ENCODE measurements around the gene ATP11C.

ATP11C gene

GRCh38 chrX:139828033-139828432 lies 104.8 kb downstream of the ATP11C start:
- H3K27me3 ChIP-seq (ENCODE audit: insufficient read depth, poor library complexity, severe bottlenecking) = no peaks in the 10 kb centered on the region
- TF ChIP-seq POLR2AphosphoS5 (IDR thresholded peaks at IDR 0.05; ENCODE audit: low read depth) (no peak), GABPA (IDR thresholded peaks at IDR 0.05; ENCODE audit: low read depth) (no peak)
- TF ChIP-seq, protein P1, sequence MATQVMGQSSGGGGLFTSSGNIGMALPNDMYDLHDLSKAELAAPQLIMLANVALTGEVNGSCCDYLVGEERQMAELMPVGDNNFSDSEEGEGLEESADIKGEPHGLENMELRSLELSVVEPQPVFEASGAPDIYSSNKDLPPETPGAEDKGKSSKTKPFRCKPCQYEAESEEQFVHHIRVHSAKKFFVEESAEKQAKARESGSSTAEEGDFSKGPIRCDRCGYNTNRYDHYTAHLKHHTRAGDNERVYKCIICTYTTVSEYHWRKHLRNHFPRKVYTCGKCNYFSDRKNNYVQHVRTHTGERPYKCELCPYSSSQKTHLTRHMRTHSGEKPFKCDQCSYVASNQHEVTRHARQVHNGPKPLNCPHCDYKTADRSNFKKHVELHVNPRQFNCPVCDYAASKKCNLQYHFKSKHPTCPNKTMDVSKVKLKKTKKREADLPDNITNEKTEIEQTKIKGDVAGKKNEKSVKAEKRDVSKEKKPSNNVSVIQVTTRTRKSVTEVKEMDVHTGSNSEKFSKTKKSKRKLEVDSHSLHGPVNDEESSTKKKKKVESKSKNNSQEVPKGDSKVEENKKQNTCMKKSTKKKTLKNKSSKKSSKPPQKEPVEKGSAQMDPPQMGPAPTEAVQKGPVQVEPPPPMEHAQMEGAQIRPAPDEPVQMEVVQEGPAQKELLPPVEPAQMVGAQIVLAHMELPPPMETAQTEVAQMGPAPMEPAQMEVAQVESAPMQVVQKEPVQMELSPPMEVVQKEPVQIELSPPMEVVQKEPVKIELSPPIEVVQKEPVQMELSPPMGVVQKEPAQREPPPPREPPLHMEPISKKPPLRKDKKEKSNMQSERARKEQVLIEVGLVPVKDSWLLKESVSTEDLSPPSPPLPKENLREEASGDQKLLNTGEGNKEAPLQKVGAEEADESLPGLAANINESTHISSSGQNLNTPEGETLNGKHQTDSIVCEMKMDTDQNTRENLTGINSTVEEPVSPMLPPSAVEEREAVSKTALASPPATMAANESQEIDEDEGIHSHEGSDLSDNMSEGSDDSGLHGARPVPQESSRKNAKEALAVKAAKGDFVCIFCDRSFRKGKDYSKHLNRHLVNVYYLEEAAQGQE (IDR thresholded peaks at IDR 0.05; ENCODE audit: insufficient replicate concordance, low read depth) = no peak
- TF ChIP-seq, protein P2, sequence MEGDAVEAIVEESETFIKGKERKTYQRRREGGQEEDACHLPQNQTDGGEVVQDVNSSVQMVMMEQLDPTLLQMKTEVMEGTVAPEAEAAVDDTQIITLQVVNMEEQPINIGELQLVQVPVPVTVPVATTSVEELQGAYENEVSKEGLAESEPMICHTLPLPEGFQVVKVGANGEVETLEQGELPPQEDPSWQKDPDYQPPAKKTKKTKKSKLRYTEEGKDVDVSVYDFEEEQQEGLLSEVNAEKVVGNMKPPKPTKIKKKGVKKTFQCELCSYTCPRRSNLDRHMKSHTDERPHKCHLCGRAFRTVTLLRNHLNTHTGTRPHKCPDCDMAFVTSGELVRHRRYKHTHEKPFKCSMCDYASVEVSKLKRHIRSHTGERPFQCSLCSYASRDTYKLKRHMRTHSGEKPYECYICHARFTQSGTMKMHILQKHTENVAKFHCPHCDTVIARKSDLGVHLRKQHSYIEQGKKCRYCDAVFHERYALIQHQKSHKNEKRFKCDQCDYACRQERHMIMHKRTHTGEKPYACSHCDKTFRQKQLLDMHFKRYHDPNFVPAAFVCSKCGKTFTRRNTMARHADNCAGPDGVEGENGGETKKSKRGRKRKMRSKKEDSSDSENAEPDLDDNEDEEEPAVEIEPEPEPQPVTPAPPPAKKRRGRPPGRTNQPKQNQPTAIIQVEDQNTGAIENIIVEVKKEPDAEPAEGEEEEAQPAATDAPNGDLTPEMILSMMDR (IDR thresholded peaks at IDR 0.05; ENCODE audit: insufficient read depth, low read length) = no peak
- H3K27ac ChIP-seq (replicated peaks) = no peak overlapping the region
- no peak for DNase-seq (ENCODE audit: low read depth in 1 of 2, low spot score in 1 of 2)
- H3K4me3 ChIP-seq (replicated peaks; ENCODE audit: insufficient read depth, low read length) = no peak overlapping the region

DNA sequence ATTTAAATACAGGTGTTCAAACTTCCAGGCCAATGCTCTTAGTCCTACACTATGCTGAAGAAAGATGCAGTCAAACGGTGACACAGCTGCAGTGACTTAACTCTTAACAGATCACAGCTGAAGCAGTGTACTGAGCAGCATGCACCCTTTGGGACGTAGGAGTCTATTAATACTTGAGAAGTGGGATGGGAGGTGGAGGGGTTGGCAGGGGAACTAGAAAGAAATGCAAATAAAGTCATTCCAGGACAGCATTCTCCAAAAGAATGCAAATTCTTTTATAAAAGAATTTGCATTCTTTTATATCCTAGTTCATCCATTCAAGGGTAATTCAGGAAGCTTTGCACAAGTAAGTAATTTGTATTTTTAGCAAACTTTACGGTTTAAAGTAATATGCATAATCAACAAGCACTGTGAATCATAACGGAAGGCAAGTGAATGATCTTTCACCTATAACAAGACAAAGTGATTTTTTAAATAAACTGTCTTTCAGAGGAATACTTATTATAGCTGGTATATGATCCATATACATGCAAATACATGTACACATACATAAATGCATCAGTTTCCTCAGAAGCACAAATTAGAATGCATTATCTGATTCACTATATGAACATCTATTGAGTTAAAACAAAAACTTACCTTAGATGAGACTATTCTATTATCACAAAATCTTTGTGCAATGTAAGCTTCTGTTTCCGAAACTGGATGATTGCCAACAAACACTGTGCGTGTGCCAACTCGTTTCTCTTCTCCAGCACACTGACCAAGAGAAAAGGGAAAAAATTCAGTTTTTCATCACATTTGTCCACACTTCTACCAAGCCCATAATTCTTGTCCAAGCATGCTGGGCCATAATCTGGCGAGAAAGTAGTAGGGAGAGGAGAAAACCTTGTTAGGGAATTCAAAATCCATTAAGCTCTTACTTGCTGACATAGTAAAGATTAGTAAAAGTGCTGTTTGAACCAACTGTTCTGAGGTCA lies 106.5 kb downstream of the ATP11C start:
- no peak for DNase-seq (ENCODE audit: low read depth in 1 of 2, low spot score in 1 of 2)
- no peaks in the 10 kb centered on the region for H3K27me3 ChIP-seq (ENCODE audit: insufficient read depth, poor library complexity, severe bottlenecking)
- no peak for TF ChIP-seq SPI1 (IDR thresholded peaks at IDR 0.05; ENCODE audit: borderline replicate concordance, low read depth)
- TF ChIP-seq, protein P1 (IDR thresholded peaks at IDR 0.05; ENCODE audit: insufficient replicate concordance, low read depth) = no peak
- TF ChIP-seq GABPA (IDR thresholded peaks at IDR 0.05; ENCODE audit: low read depth) = no peak
- no peak for TF ChIP-seq POLR2AphosphoS5 (IDR thresholded peaks at IDR 0.05; ENCODE audit: low read depth)
- TF ChIP-seq, protein P2 (IDR thresholded peaks at IDR 0.05; ENCODE audit: insufficient read depth, low read length) = no peak
- no peak overlapping the region for H3K27ac ChIP-seq (replicated peaks)
- no peak overlapping the region for H3K4me3 ChIP-seq (replicated peaks; ENCODE audit: insufficient read depth, low read length)

GRCh38 chrX:139825618-139826017 lies 107.2 kb downstream of the ATP11C start:
- no peak overlapping the region for H3K4me3 ChIP-seq (replicated peaks; ENCODE audit: insufficient read depth, low read length)
- H3K27ac ChIP-seq (replicated peaks) = no peak overlapping the region
- no peak for TF ChIP-seq POLR2AphosphoS5 (IDR thresholded peaks at IDR 0.05; ENCODE audit: low read depth)
- TF ChIP-seq, protein P2 (IDR thresholded peaks at IDR 0.05; ENCODE audit: insufficient read depth, low read length) = no peak
- no peak for TF ChIP-seq GABPA (IDR thresholded peaks at IDR 0.05; ENCODE audit: low read depth)
- no peak for TF ChIP-seq SPI1 (IDR thresholded peaks at IDR 0.05; ENCODE audit: borderline replicate concordance, low read depth)
- DNase-seq (ENCODE audit: low read depth in 1 of 2, low spot score in 1 of 2) = no peak
- no peaks in the 10 kb centered on the region for H3K27me3 ChIP-seq (ENCODE audit: insufficient read depth, poor library complexity, severe bottlenecking)

Measured in HL-60 (cell line).